ENCODE measurements around the gene FRMD4A. TPM values are rescaled to one million over a fixed set of nuclear protein-coding genes. Genes with fewer than 3 reads are reported as not detected.

FRMD4A gene
- total and polyA plus RNA-seq, 7 donors, result 3.0 to 27.8 (median 14.4) TPM

DNA sequence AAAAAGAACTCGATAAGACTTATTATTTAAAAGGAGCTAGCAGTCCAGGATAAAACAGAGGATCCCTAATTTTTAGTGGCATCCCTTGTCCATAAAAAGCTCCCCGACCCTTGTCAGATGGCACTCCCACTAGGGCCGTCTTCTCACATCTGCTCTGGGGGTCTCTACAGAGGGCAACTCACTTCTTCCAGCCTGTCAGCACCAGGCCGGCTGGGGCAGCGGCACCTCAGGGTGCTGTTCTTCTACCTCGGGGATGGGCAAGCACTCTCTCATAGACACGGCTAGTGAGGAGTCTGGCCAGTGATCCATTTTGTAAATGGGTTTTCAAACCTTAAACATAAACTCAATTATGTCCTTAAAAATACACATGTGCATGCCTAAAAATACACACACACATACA, 609.2 kb downstream of the FRMD4A start:
- peaks cover 0 to 16% (median 5%) of the 10 kb centered on the region in 4 donors for H3K4me1 ChIP-seq
- 95 to 96% methylated on average over 7 of the region's 7 CpGs for WGBS, 2 donors
- intact Hi-C loops (cut with DNase I), result no loop called here

DNA sequence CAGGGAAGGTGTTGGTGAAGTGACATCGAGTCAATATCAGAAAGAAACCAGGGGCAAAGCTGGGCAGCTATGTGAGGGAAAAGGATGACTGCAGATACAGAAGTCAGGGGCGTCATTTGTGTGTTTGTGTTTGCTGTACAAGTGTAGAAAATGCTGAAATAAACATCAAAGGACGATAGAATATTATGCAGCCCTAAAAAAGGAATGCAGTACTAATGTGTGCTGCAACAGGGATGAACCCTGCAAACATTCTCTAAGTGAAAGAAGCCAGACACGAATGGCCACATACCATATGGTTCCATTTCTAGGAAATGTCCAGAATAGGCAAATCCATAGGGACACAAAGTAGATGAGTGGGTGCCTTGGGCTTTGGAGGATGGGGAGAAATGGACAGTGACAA, 610.0 kb downstream of the FRMD4A start:
- 82 to 83% methylated on average over 4 of the region's 4 CpGs for WGBS, 2 donors
- Histone ChIP-seq H3K9me3 (no peaks in the 10 kb centered on the region), H3K27me3 (no peaks in the 10 kb centered on the region), H3K4me3 (no peak overlapping the region), H3K27ac (no peak overlapping the region), H3K36me3 (no peaks in the 10 kb centered on the region), H3K4me1 (peaks cover 0 to 16% (median 5%) of the 10 kb centered on the region in 4 donors)
- TF ChIP-seq, protein P1, sequence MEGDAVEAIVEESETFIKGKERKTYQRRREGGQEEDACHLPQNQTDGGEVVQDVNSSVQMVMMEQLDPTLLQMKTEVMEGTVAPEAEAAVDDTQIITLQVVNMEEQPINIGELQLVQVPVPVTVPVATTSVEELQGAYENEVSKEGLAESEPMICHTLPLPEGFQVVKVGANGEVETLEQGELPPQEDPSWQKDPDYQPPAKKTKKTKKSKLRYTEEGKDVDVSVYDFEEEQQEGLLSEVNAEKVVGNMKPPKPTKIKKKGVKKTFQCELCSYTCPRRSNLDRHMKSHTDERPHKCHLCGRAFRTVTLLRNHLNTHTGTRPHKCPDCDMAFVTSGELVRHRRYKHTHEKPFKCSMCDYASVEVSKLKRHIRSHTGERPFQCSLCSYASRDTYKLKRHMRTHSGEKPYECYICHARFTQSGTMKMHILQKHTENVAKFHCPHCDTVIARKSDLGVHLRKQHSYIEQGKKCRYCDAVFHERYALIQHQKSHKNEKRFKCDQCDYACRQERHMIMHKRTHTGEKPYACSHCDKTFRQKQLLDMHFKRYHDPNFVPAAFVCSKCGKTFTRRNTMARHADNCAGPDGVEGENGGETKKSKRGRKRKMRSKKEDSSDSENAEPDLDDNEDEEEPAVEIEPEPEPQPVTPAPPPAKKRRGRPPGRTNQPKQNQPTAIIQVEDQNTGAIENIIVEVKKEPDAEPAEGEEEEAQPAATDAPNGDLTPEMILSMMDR (IDR thresholded peaks at IDR 0.05), result no peak
- no peak for TF ChIP-seq POLR2AphosphoS5 (IDR thresholded peaks at IDR 0.05)
- TF ChIP-seq EP300 (IDR thresholded peaks at IDR 0.05), result no peak
- no peak for TF ChIP-seq POLR2A (IDR thresholded peaks at IDR 0.05)
- no peak for DNase-seq
- intact Hi-C loops (cut with DNase I), result no loop called here

More for the DNA sequence above, 609.2 kb downstream of the FRMD4A start:
- H3K9me3 ChIP-seq, result no peaks in the 10 kb centered on the region
- DNase-seq, result no peak
- TF ChIP-seq POLR2A (IDR thresholded peaks at IDR 0.05) (no peak), POLR2AphosphoS5 (IDR thresholded peaks at IDR 0.05) (no peak), EP300 (IDR thresholded peaks at IDR 0.05) (no peak)
- TF ChIP-seq, protein P1 (IDR thresholded peaks at IDR 0.05), result no peak
- no peak overlapping the region for H3K27ac ChIP-seq
- no peaks in the 10 kb centered on the region for H3K27me3 ChIP-seq
- no peaks in the 10 kb centered on the region for H3K36me3 ChIP-seq
- no peak overlapping the region for H3K4me3 ChIP-seq

DNA sequence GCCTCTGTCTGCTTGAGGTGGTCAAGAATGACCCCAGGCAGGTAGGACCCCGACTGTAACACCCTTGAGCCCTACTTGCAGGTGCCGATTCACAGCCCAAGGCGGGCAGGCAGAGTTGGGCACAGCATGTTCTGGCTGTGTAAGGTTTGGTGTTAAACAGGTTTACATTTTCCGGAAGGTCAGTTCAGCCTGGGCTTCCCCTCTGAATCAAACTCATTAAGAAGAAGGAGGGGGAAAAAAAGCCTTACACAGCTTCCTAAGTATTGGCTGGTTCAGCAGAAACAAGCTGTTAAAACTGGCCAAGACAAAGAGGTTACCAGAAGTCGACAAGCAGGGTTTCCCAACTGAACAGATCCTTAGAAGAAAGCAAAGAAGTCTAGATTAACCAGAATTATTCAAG, 611.3 kb downstream of the FRMD4A start:
- DNase-seq, result no peak
- intact Hi-C loops (cut with DNase I), result loop anchor here (5.0 kb wide), 1 partner anchor 58 kb away; no protein-coding TSS in a partner anchor
- H3K4me1 ChIP-seq, result peaks cover 0 to 16% (median 5%) of the 10 kb centered on the region in 4 donors
- H3K27me3 ChIP-seq, result no peaks in the 10 kb centered on the region
- no peaks in the 10 kb centered on the region for H3K9me3 ChIP-seq
- H3K4me3 ChIP-seq, result no peak overlapping the region
- TF ChIP-seq, protein P1 (IDR thresholded peaks at IDR 0.05), result no peak
- no peak for TF ChIP-seq POLR2AphosphoS5 (IDR thresholded peaks at IDR 0.05)
- no peak for TF ChIP-seq POLR2A (IDR thresholded peaks at IDR 0.05)
- no peak for TF ChIP-seq EP300 (IDR thresholded peaks at IDR 0.05)
- peak overlapping the region in 1 of 4 donors; percentile 79 for H3K27ac ChIP-seq
- no peaks in the 10 kb centered on the region for H3K36me3 ChIP-seq
- WGBS, 2 donors, result 77 to 88% methylated on average over 5 of the region's 5 CpGs

DNA sequence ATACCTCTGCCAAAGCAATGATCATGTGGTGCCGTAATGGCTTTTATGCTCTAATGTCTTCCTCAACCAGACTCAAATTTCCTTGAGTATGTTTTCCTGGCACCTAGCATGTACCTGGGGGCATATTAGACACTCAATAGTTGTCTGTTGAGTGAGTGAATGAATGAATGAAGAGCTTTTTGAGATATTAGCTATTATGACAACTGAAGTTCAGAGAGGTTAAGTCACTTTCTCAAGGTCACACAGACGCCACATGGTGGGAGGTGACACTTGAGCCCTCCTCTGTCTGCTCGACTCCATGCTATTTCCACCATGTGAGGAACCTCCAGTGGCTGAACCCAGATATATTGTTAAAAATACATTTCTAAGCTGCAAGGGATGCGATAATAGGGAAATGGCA, 611.9 kb downstream of the FRMD4A start:
- Histone ChIP-seq H3K27ac (peak overlapping the region; percentile 52 to 79 (median 70)), H3K4me1 (peaks cover 0 to 16% (median 5%) of the 10 kb centered on the region in 4 donors), H3K4me3 (no peak overlapping the region), H3K9me3 (no peaks in the 10 kb centered on the region), H3K36me3 (no peaks in the 10 kb centered on the region), H3K27me3 (no peaks in the 10 kb centered on the region)
- intact Hi-C loops (cut with DNase I), result loop anchor here (5.0 kb wide), 1 partner anchor 58 kb away; no protein-coding TSS in a partner anchor
- 78% methylated on average over 4 of the region's 4 CpGs for WGBS, 2 donors
- TF ChIP-seq POLR2AphosphoS5 (IDR thresholded peaks at IDR 0.05) (no peak), EP300 (IDR thresholded peaks at IDR 0.05) (no peak), POLR2A (IDR thresholded peaks at IDR 0.05) (no peak)
- TF ChIP-seq, protein P1 (IDR thresholded peaks at IDR 0.05), result no peak
- DNase-seq, result no peak
